GM04503 (cell line): ENCODE measurements around the gene ITPRIPL2.

Source experiments
- DNase-seq: peaks from one replicate; pipeline ENCODE4 v3.0.0-alpha.2; 2012; ENCODE audit warnings: low read depth

Gene ITPRIPL2

DNA sequence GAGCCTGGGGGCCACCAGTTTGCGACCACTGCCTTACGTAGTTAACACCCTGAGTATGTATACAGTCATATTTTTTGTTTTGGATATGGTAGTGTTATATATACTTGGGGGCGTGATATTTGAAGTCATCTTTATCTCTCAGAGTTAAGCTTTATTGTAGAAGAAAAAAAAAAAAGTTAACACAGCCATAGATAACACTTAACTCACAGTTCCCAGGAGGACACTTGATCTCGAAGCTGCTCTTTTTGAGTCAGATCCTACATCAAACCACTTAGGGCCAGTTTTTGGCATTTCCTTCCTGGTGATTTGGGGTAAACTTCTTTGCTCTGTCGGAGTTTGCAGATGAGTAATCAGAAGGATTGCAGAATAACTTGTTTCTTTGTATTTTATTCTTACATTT, 5.8 kb downstream of the ITPRIPL2 start:
- peak; percentile 84 for DNase-seq

- no peak for DNase-seq
Observed at GRCh38 chr16:19123535-19124178, 9.9 kb downstream of the ITPRIPL2 start.

DNA sequence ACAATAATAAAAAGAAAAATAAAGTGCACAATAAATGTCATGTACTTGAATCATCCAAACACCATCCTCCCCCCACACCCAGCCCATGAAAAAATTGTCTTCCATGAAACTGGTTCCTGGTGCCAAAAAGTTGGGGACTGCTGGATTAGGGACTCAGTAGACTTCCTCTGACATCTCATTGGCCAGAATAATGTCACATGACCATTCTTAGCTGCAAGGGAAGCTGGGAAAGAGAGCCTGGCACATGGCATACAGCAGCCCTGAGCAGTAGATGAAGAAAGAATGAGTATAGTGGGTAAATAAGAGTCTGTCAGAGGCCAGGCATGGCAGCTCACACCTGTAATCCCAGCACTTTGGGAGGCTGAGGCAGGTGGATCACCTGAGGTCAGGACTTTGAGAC, 12.5 kb downstream of the ITPRIPL2 start:
- no peak for DNase-seq

GRCh38 chr16:19127205-19127604, 13.4 kb downstream of the ITPRIPL2 start:
- DNase-seq = no peak

DNA sequence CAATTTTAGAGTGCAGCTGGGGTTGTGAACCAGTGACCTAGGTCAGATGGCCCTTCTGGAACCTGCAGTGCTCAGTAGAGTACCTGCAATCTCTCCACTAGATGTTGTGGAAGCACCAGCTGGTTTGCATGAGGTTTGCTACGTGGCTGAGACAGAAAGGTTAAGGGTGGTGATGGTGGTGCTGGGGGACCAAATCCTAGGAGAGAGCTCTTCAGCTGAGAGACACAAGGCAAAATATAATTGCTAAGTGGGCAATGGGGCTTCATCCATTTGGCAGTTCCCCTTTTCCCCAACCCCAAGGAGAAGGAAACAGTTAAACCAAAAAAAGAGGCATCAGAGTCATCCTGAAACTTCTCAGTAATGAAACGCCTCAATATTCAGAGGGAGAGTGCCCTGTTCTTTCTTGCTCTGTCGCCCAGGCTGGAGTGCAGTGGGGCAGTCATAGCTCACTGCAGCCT, 13.9 kb downstream of the ITPRIPL2 start:
- no peak for DNase-seq

GRCh38 chr16:19128454-19129200, 14.9 kb downstream of the ITPRIPL2 start:
- DNase-seq = no peak

- DNase-seq = no peak
Observed at GRCh38 chr16:19130385-19130784, 16.6 kb downstream of the ITPRIPL2 start.

- no peak for DNase-seq
Observed at GRCh38 chr16:19130852-19131824, 17.4 kb downstream of the ITPRIPL2 start.

GRCh38 chr16:19131825-19132218, 18.1 kb downstream of the ITPRIPL2 start:
- DNase-seq = no peak

- no peak for DNase-seq
Observed at GRCh38 chr16:19132255-19132654, 18.5 kb downstream of the ITPRIPL2 start.

DNA sequence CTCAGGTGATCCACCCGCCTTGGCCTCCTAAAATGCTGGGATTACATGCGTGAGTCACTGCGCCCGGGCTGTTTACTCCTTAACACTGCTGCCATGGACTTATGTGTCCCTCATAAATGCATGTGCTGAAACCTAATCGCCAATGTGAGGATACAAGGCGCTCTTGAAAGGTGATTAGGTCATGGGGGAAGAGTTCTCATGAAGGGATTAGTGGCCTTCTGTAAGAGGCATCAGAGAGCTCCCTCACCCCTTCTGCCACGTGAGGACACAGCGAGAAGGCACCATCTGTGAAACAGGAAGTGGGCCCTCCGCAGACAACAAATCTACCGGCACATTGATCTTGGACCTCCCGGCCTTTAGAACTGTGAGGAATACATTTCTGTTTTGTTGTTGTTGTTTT, 19.1 kb downstream of the ITPRIPL2 start:
- no peak for DNase-seq

GRCh38 chr16:19133600-19133999, 19.8 kb downstream of the ITPRIPL2 start:
- no peak for DNase-seq

DNA sequence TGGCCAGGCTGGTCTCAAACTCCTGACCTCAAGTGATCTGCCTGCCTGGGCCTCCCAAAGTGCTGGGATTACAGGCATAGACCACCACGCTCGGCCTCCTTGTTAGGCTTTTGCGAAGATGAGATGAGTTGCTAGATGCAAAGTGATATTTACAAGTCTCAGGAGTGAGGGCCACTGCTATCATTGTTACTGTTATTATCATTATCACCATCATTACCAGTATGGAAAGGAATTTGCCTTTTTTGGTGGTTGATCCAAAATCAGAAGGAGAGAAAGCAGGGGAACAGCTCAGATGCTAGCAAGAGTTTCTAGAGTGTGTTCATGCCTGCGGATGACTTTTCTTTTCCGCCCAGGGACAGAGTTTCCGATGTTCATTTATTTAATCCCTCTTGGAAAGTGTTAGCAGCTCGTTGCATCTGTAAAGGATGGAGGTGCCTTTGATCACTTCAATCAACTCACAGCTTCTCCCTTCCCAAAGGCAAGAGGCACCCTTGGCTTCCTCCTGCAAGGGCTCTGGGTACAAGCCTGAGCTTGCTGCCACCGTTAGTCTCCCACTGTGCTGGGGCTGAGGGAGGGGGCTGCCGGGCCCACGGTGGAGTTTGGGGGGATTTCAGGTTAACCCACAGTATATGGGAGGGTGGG, 21.6 kb downstream of the ITPRIPL2 start:
- DNase-seq = no peak

DNA sequence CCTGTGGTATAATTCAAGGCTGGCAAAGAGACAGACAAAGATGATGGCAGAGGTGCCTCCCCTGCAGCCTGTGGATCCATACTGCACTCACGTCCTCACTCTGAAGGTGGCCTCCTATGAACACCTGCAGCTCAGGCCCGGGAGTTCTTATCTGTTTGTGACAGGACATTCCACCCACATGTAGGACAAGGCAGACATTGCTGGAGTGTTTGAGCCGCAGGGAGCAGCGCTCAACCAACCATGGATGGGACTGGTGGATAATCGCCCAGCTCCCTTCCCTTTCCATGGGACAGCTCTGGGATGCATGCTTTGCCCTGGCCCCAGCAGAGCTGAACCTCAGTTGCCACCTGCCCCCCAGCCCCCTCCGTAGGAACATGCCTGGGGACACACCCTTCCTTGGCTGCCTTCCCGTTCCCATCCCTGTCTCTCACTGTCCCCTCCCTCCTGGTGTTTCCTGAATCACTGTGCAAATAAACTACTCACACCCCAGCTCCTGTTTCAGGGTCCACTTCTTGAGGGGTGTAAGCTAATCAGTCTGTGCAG, 22.2 kb downstream of the ITPRIPL2 start:
- no peak for DNase-seq

DNA sequence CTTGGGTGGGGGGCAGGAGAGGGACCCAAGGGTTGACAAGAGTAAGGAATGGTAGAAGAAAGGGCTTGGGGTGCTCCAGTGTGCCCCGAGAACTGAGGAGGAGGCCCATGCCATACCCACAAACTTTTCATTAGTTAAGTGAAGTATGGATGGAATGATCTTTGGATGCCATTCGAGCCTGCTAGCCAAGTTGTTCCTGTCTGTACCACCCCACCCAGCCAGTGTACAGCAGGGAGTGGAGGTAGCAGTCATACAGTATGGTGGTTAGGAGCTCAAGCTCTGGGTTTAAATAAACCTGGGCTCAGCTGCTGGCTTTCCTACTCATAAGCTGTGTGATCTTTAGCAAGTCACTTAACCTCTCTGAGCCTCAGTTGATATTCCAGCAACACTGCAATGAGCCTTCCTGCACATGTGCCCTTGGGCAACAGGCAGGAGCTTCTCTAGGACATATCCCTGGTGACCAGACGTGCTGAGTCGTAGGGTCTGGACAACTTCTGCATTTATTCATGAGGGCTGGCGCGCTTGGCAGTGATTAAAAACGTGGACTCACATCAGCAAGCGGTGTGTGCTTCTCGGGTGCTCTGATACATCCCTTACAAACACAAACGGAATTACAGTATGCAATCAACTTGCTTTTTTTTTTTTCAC, 22.9 kb downstream of the ITPRIPL2 start:
- DNase-seq = no peak

- no peak for DNase-seq
Observed at GRCh38 chr16:19137201-19138128, 23.7 kb downstream of the ITPRIPL2 start.

DNA sequence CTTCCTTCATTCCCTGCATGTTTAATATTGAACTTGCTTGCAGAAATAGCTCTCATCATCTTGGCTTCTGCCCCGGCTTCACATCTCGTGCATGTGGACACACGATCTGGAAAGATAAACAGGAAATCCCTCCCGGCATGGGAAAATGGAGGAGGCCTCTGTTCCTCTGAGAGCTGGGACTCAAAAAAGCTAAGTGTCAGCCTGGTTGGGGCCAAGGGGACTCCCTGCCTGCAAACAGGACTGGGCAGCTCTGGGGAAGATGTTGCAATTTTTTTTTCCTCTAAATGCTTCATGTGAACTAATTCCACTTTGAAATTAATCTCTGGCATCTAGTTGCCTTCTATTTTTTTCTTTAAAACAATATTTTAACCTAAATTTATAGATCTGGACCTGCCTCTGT, 24.8 kb downstream of the ITPRIPL2 start:
- DNase-seq = peak; percentile 74

DNA sequence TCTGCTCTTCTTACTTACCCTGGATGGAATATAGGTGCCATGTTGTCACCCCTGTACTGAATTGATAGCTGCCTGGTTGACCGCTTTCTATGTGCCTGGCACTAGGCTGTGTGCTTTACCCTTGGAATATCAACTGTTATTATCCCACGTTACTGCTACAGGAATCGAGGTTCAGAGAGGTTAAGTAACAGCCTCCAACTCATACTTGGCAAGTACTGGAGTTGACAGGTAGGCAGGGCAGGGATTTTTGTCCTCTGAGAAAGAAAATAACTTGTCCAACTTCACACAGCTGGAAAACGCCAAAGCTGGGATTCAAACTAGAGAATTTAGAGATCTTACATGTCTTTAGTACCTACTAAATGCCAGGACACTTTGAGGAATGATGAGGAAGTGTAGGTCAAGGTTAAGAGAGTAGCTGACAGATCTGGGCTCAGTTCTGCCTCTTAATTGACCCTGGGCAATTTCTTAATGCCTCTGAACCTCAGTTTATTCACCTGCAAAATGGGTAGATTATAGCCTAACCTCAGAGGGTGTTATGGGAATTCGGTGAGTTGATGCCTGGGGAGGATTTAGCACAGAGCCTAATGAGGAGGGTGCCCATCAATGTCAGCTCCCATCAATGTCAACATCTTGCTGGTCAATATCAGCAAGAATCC, 25.8 kb downstream of the ITPRIPL2 start:
- no peak for DNase-seq

- DNase-seq = no peak
Observed at GRCh38 chr16:19140396-19140795, 26.6 kb downstream of the ITPRIPL2 start.
